SK-N-SH (cell line): ENCODE measurements around the gene FDPS. TPM values are rescaled to one million over a fixed set of nuclear protein-coding genes. Genes with fewer than 3 reads are reported as not detected.

Experiments
- CTCF ChIA-PET: fragments of 300-600, 350-600 bp; formaldehyde crosslinking; extraction: SDS; loops from one replicate; lab custom pipeline; 2021; lab: Yijun Ruan, JAX
- POLR2A ChIA-PET: fragments of 350-600 bp; sonication (Branson Sonifier 250); formaldehyde crosslinking; extraction: SDS; loops from one replicate; lab custom pipeline; 2020; ENCODE audit warnings: antibody characterized with exemption, inconsistent platforms; lab: Yijun Ruan, JAX
- DNase-seq: peaks from one replicate; pipeline ENCODE4 v3.0.0; 2012
- H2AFZ ChIP-seq: fragments of 200-600 bp; sonication (generic); 2 replicates; pipeline ENCODE4 v1.8.1; 2016; ENCODE audit warnings: antibody characterized with exemption, mild to moderate bottlenecking, low read depth
- H3F3A ChIP-seq: fragments of 200-600 bp; sonication (generic); replicated peaks from 2 replicates; pipeline ENCODE3; 2016; ENCODE audit warnings: antibody characterized with exemption, mild to moderate bottlenecking; ENCODE audit not compliant: insufficient read depth
- H3K27ac ChIP-seq, 2 experiments: fragments of 200-500 bp in 1 of 2; fragments of 200-600 bp in 1 of 2; sonication (Bioruptor generic) in 1 of 2; sonication (generic), shearing (Covaris generic) in 1 of 2; 2 replicates each; pipeline versions ENCODE4 v1.5.1 to v1.6.1; 2014 to 2016; ENCODE audit warnings: low read depth in 2 of 2, inconsistent platforms in 1 of 2, low read length in 1 of 2, mild to moderate bottlenecking in 1 of 2, mixed read lengths in 1 of 2
- H3K27me3 ChIP-seq: fragments of 200-600 bp; sonication (generic), shearing (Covaris generic); 2 replicates; pipeline ENCODE4 v1.6.1; 2016; ENCODE audit warnings: mixed run types; ENCODE audit not compliant: insufficient read depth
- H3K36me3 ChIP-seq, 2 experiments: fragments of 200-500 bp in 1 of 2; fragments of 200-600 bp in 1 of 2; sonication (Bioruptor generic) in 1 of 2; sonication (generic) in 1 of 2; replicated peaks in 1 of 2; 2 replicates each; pipeline versions ENCODE3 to v1.5.1; 2014 to 2016; ENCODE audit warnings: low read length in 1 of 2, mild to moderate bottlenecking in 1 of 2; ENCODE audit not compliant: insufficient read depth in 2 of 2, control insufficient read depth in 1 of 2
- H3K4me1 ChIP-seq, 2 experiments: fragments of 200-500 bp in 1 of 2; fragments of 200-600 bp in 1 of 2; sonication (Bioruptor generic) in 1 of 2; sonication (generic), shearing (Covaris generic) in 1 of 2; 2 replicates each; pipeline versions ENCODE4 v1.5.1 to v1.6.1; 2014 to 2016; ENCODE audit warnings: low read depth in 1 of 2, low read length in 1 of 2, mixed run types in 1 of 2; ENCODE audit not compliant: insufficient read depth in 2 of 2, control insufficient read depth in 1 of 2
- H3K4me2 ChIP-seq: fragments of 200-600 bp; sonication (generic), shearing (Covaris generic); 2 replicates; pipeline ENCODE4 v1.6.1; 2017; ENCODE audit warnings: mixed run types
- H3K4me3 ChIP-seq, 2 experiments: fragments of 200-500 bp in 1 of 2; fragments of 200-600 bp in 1 of 2; sonication (Bioruptor generic) in 1 of 2; sonication (generic), shearing (Covaris generic) in 1 of 2; 2 replicates each; pipeline versions ENCODE4 v1.5.1 to v1.8.1; 2014 to 2016; ENCODE audit warnings: low read depth in 2 of 2, inconsistent platforms in 1 of 2, low read length in 1 of 2, mild to moderate bottlenecking in 1 of 2, mixed read lengths in 1 of 2, moderate library complexity in 1 of 2
- H3K79me2 ChIP-seq: fragments of 200-600 bp; sonication (generic); 2 replicates; pipeline ENCODE4 v1.8.1; 2017; ENCODE audit warnings: mild to moderate bottlenecking; ENCODE audit not compliant: insufficient read depth
- H3K9ac ChIP-seq: fragments of 200-600 bp; sonication (generic); 2 replicates; pipeline ENCODE4 v1.6.1; 2017; ENCODE audit warnings: mixed run types
- H3K9me2 ChIP-seq: fragments of 200-600 bp; sonication (generic); 2 replicates; pipeline ENCODE4 v1.6.1; 2017; ENCODE audit warnings: mixed run types
- H3K9me3 ChIP-seq: fragments of 200-600 bp; sonication (generic); 2 replicates; pipeline ENCODE4 v1.6.1; 2017; ENCODE audit warnings: mixed run types, mild to moderate bottlenecking, moderate library complexity
- H4K20me1 ChIP-seq: fragments of 200-600 bp; sonication (generic); 2 replicates; pipeline ENCODE4 v1.6.1; 2017; ENCODE audit warnings: mild to moderate bottlenecking, mixed run types; ENCODE audit not compliant: insufficient read depth
- CTCF ChIP-seq: fragments of 200-600 bp; sonication (generic); IDR thresholded peaks from 2 replicates; pipeline ENCODE4 v1.6.1; 2017; ENCODE audit warnings: antibody characterized with exemption, mild to moderate bottlenecking, moderate library complexity
- FOSL2 ChIP-seq: IDR thresholded peaks from 2 replicates; pipeline ENCODE4 v1.4.0; 2012; ENCODE audit warnings: low read depth, mild to moderate bottlenecking, moderate library complexity, borderline replicate concordance
- GATA2 ChIP-seq: sonication (generic); formaldehyde crosslinking; IDR thresholded peaks from 2 replicates; pipeline ENCODE4 v1.5.0; 2020; ENCODE audit warnings: mild to moderate bottlenecking, missing genetic modification reagents
- JUND ChIP-seq: IDR thresholded peaks from 2 replicates; pipeline ENCODE4 v1.4.0; 2012
- MXI1 ChIP-seq: IDR thresholded peaks from 2 replicates; pipeline ENCODE4 v1.6.1; 2012; ENCODE audit warnings: mild to moderate bottlenecking, low read depth, low read length, improper control_type of control experiment
- REST ChIP-seq: IDR thresholded peaks from 2 replicates; pipeline ENCODE4 v1.6.1; 2012; ENCODE audit warnings: mild to moderate bottlenecking, low read depth, low read length, moderate library complexity
- TCF12 ChIP-seq: IDR thresholded peaks from 2 replicates; pipeline ENCODE4 v1.4.0; 2012
- USF1 ChIP-seq: IDR thresholded peaks from 2 replicates; pipeline ENCODE4 v1.4.0; 2012; ENCODE audit warnings: low read depth, borderline replicate concordance
- USF2 ChIP-seq: fragments of 150-350 bp; IDR thresholded peaks from 2 replicates; pipeline ENCODE4 v1.6.1; 2017; ENCODE audit warnings: antibody characterized with exemption, low read length, low read depth, borderline replicate concordance
- ZBTB33 ChIP-seq: IDR thresholded peaks from 2 replicates; pipeline ENCODE4 v1.4.0; 2012; ENCODE audit warnings: low read depth, borderline replicate concordance
- WGBS: methylation state at CpG from one replicate; pipeline ENCODE4 v1.1.6; 2017; ENCODE audit warnings: low lambda C conversion rate; 5-methylcytosine and 5-hydroxymethylcytosine counted together
- polyA plus RNA-seq, 3 experiments: library from polyadenylated mRNA; depleted of rRNA; stranded (reverse); fragments of >200 nt; gene quantifications; 2 replicates each; pipeline ENCODE4 v1.2.3, GENCODE V29; 2012

The FDPS gene
- polyA plus RNA-seq, 1 of the 3 experiments (the other 2 are of a cell fraction): 126 TPM

GRCh38 chr1:155295942-155296267 is 12.8 kb upstream of the FDPS start:
- H3K9me2 ChIP-seq: no peaks in the 10 kb centered on the region
- CTCF ChIA-PET: interaction anchor here (0.9 kb wide), 1 partner anchor 12 kb away, joined by 3 read pairs; no protein-coding TSS in a partner anchor
- no peak overlapping the region for H3K4me3 ChIP-seq
- WGBS: 80% methylated on average over 5 of the region's 7 CpGs
- H4K20me1 ChIP-seq: no peaks in the 10 kb centered on the region
- DNase-seq: no peak
- no peak overlapping the region for H2AFZ ChIP-seq
- H3K27ac ChIP-seq: no peak overlapping the region
- no peak overlapping the region for H3K9ac ChIP-seq
- no peaks in the 10 kb centered on the region for H3K79me2 ChIP-seq
- no peaks in the 10 kb centered on the region for H3K9me3 ChIP-seq
- no peak overlapping the region for H3K4me2 ChIP-seq
- no peak for TF ChIP-seq FOSL2
- no peak for TF ChIP-seq USF1
- TF ChIP-seq JUND: no peak
- no peak for TF ChIP-seq USF2
- TF ChIP-seq CTCF: no peak
- TF ChIP-seq TCF12: no peak
- no peak for TF ChIP-seq GATA2
- no peak for TF ChIP-seq MXI1
- TF ChIP-seq ZBTB33: no peak
- TF ChIP-seq REST: no peak
- H3F3A ChIP-seq: no peaks in the 10 kb centered on the region
- POLR2A ChIA-PET: no interaction called here
- no peaks in the 10 kb centered on the region for H3K4me1 ChIP-seq
- no peaks in the 10 kb centered on the region for H3K36me3 ChIP-seq
- no peaks in the 10 kb centered on the region for H3K27me3 ChIP-seq
